KMS-11 (cell line): ENCODE data around the gene CORO6.

Experiments used
- H2AFZ ChIP-seq: fragments of 200-600 bp; sonication (generic); 2 replicates; pipeline ENCODE4 v1.6.1; 2016; ENCODE audit warnings: antibody characterized with exemption, mixed run types, low read depth
- H3K27ac ChIP-seq: fragments of 200-600 bp; sonication (generic); 2 replicates; pipeline ENCODE4 v1.6.1; 2016; ENCODE audit warnings: mild to moderate bottlenecking, mixed run types
- H3K27me3 ChIP-seq: fragments of 200-600 bp; sonication (generic); 2 replicates; pipeline ENCODE4 v1.6.1; 2017; ENCODE audit warnings: mild to moderate bottlenecking, low read depth, mixed run types, moderate library complexity; ENCODE audit not compliant: insufficient read depth
- H3K36me3 ChIP-seq: fragments of 200-600 bp; sonication (generic); 2 replicates; pipeline ENCODE4 v1.6.1; 2017; ENCODE audit warnings: mild to moderate bottlenecking, mixed run types; ENCODE audit not compliant: insufficient read depth
- H3K4me1 ChIP-seq: fragments of 200-600 bp; sonication (generic); 2 replicates; pipeline ENCODE4 v1.6.1; 2016; ENCODE audit warnings: mild to moderate bottlenecking, low read depth, mixed run types; ENCODE audit not compliant: poor library complexity, severe bottlenecking
- H3K4me2 ChIP-seq: fragments of 200-600 bp; sonication (generic); 2 replicates; pipeline ENCODE4 v1.7.0; 2016; ENCODE audit warnings: mild to moderate bottlenecking, mixed run types
- H3K4me3 ChIP-seq: fragments of 200-600 bp; sonication (generic); IDR thresholded peaks from 2 replicates; pipeline ENCODE4 v1.6.1; 2017; ENCODE audit warnings: low read depth, low read length, mixed read lengths; ENCODE audit not compliant: insufficient read depth
- H3K79me2 ChIP-seq: fragments of 200-600 bp; sonication (generic); 2 replicates; pipeline ENCODE4 v1.6.1; 2016; ENCODE audit warnings: low read depth, mixed run types; ENCODE audit not compliant: insufficient read depth
- H3K9ac ChIP-seq: fragments of 200-600 bp; sonication (generic); 2 replicates; pipeline ENCODE4 v1.6.1; 2016; ENCODE audit warnings: mild to moderate bottlenecking, mixed run types
- H4K20me1 ChIP-seq: fragments of 200-600 bp; sonication (generic); 2 replicates; pipeline ENCODE4 v1.6.1; 2016; ENCODE audit warnings: mild to moderate bottlenecking, mixed run types; ENCODE audit not compliant: insufficient read depth
- CTCF ChIP-seq: fragments of 200-600 bp; sonication (generic); conservative IDR thresholded peaks from 2 replicates; pipeline ENCODE4 v1.6.1; 2017; ENCODE audit warnings: low read depth, mild to moderate bottlenecking, antibody characterized with exemption, low read length, moderate library complexity, mixed read lengths

The CORO6 gene

GRCh38 chr17:29588017-29588561 lies 34.6 kb downstream of the CORO6 start:
- no peaks in the 10 kb centered on the region for H3K36me3 ChIP-seq
- H3K79me2 ChIP-seq, result peaks cover 16% of the 10 kb centered on the region; the same call in 1 of the 2 replicates
- H3K9ac ChIP-seq, result peak overlapping the region; percentile 46; the same call in 1 of the 2 replicates
- TF ChIP-seq CTCF, result no peak
- H3K4me1 ChIP-seq, result peaks cover 32% of the 10 kb centered on the region
- H3K27me3 ChIP-seq, result no peaks in the 10 kb centered on the region
- no peak overlapping the region for H3K27ac ChIP-seq
- H3K4me2 ChIP-seq, result peak overlapping the region; percentile 99
- no peaks in the 10 kb centered on the region for H4K20me1 ChIP-seq
- no peak overlapping the region for H2AFZ ChIP-seq
- H3K4me3 ChIP-seq, result no peak overlapping the region

- no peaks in the 10 kb centered on the region for H3K27me3 ChIP-seq
Observed at GRCh38 chr17:29587591-29587990, 35.1 kb downstream of the CORO6 start.

GRCh38 chr17:29586676-29587469 lies 35.8 kb downstream of the CORO6 start:
- no peak overlapping the region for H3K9ac ChIP-seq
- H3K27me3 ChIP-seq, result no peaks in the 10 kb centered on the region
- no peaks in the 10 kb centered on the region for H4K20me1 ChIP-seq
- no peaks in the 10 kb centered on the region for H3K36me3 ChIP-seq
- no peak overlapping the region for H3K4me3 ChIP-seq
- H3K4me2 ChIP-seq, result no peak overlapping the region; the same call in 1 of the 2 replicates
- H2AFZ ChIP-seq, result no peak overlapping the region
- no peak for TF ChIP-seq CTCF
- no peak overlapping the region for H3K27ac ChIP-seq
- peaks cover 16% of the 10 kb centered on the region; the same call in 1 of the 2 replicates for H3K79me2 ChIP-seq
- peaks cover 22% of the 10 kb centered on the region for H3K4me1 ChIP-seq

More at GRCh38 chr17:29587591-29587990, 35.1 kb downstream of the CORO6 start:
- Histone ChIP-seq H4K20me1 (no peaks in the 10 kb centered on the region), H2AFZ (no peak overlapping the region), H3K9ac (no peak overlapping the region), H3K4me1 (peaks cover 29% of the 10 kb centered on the region), H3K36me3 (no peaks in the 10 kb centered on the region), H3K4me2 (peak overlapping the region; percentile 99; the same call in 1 of the 2 replicates), H3K4me3 (no peak overlapping the region), H3K79me2 (peaks cover 16% of the 10 kb centered on the region; the same call in 1 of the 2 replicates), H3K27ac (no peak overlapping the region)
- no peak for TF ChIP-seq CTCF

- H3K27ac ChIP-seq, result no peak overlapping the region
- no peak overlapping the region for H3K9ac ChIP-seq
- H3K79me2 ChIP-seq, result peaks cover 16% of the 10 kb centered on the region; the same call in 1 of the 2 replicates
- no peaks in the 10 kb centered on the region for H4K20me1 ChIP-seq
- no peaks in the 10 kb centered on the region for H3K36me3 ChIP-seq
- H3K27me3 ChIP-seq, result no peaks in the 10 kb centered on the region
- H3K4me3 ChIP-seq, result no peak overlapping the region
- no peak overlapping the region for H2AFZ ChIP-seq
- peak; percentile 44; the same call in 1 of the 2 replicates for TF ChIP-seq CTCF
- peaks cover 28% of the 10 kb centered on the region for H3K4me1 ChIP-seq
- no peak overlapping the region for H3K4me2 ChIP-seq
Observed at GRCh38 chr17:29585080-29585751, 37.5 kb downstream of the CORO6 start.
